GM12892 (cell line): Measurements from ENCODE around the gene GALNT18.

Experiments
- DNase-seq: peaks from one replicate; pipeline ENCODE4 v3.0.0; 2011; ENCODE audit not compliant: insufficient read length
- FAIRE-seq: peaks from 2 replicates; lab custom pipeline; 2011; peaks lifted over from hg19 to GRCh38; lab: Jason Lieb, UNC
- POLR2A ChIP-seq: IDR thresholded peaks from 2 replicates; pipeline ENCODE4 v1.6.1; 2011; ENCODE audit warnings: low read depth, low read length, control low read depth
- POLR2AphosphoS5 ChIP-seq: IDR thresholded peaks from 2 replicates; pipeline ENCODE4 v1.6.1; 2011; ENCODE audit warnings: low read depth, low read length, control low read depth
- TAF1 ChIP-seq: IDR thresholded peaks from 2 replicates; pipeline ENCODE4 v1.6.1; 2011; ENCODE audit warnings: low read depth, mild to moderate bottlenecking, control low read depth, low read length, borderline replicate concordance

GALNT18 gene

DNA sequence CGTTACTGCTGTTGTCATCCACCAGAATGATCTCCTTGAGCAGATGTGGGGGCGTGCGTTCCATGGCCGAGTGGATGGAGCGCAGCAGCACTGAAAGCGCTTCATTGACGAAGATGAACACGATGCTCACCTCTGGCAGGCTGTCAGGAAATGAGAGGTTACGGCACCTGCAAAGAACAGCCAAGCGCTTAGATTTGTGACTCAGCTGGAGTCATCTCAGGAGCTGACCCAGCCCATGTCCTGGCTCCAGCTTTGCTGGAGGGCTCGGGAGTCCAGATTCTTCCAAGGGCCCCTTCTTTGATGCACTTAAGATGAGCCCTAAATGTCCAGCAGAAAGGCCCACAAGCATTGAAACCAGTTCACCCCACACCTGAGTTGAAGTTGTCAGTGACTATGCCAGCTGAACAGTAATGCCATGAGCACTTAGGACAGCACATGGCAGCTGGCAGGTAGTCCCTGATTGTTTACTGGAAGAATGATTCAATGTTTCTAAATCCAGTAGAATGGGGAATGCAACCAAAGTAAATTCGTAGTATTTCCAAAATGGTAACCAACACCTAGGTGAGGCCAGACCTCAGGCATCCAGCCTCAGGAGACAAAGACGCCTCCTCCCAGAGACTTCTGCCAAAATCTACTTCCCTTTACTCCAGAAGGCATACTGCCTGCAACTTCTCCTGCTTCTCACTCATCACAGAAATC, 189.0 kb downstream of the GALNT18 start:
- TF ChIP-seq POLR2AphosphoS5: no peak
- TF ChIP-seq POLR2A: no peak
- no peak for TF ChIP-seq TAF1
- no peak for DNase-seq

DNA sequence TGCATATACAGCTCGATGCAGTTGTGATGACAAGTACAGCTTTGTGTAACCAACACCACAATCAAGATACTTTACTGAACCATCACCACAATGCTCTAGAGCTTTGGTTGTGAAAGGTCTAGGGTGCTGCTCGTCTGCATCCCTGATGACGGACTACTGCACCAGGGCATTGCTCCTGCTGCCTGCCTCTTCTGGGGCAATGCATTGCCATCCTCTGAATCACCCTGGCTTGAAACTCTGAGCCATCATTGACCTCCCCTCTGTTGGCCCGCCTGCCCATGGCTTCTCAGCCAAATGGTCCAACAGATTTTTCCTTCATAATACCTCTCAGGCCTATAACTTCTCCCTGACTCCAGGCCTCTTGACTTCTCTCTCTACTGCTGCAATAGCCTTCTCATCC, 191.4 kb downstream of the GALNT18 start:
- FAIRE-seq (no peak), DNase-seq (no peak)
- TF ChIP-seq POLR2AphosphoS5 (no peak), POLR2A (no peak), TAF1 (no peak)

More for the DNA sequence above, 189.0 kb downstream of the GALNT18 start:
- no peak for FAIRE-seq

DNA sequence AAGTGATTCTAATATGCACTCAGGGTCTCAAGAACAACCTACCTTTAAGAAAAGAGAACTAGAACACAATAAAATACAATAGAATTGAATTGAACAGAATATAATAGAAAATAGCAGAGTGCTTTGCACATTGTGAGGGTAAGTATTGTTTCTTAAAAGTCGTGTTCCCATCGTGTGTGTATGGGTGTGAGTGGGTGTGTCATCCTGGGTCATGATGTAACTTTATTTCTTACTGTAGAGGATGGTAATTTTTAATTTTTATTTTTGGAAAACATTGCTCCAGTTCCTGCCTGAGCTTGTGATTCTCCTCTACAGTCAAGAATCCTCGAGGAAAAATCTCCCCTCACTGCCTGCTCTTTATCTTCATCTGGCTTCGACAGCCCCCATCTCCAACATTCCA, 193.1 kb downstream of the GALNT18 start:
- FAIRE-seq (no peak), DNase-seq (no peak)
- TF ChIP-seq POLR2A: no peak
- no peak for TF ChIP-seq POLR2AphosphoS5
- no peak for TF ChIP-seq TAF1

DNA sequence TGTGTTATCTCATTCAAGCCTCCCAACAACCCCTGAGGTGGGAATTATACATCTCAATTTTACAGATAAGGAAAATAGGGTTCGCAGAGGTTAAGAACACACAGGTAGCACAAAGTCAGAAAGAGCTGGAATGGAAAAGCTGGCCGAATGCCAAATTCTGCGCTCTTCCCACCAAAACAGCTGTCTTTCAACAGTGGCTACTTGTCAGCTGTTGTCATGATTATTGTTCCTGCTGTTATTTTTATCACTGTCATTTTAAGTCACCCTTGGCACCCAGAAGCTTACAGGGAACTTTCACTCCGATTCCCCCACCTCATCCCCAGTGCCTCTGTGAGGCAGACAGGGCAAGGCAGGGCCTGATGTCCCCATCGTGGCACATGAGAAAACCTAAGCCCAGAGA, 194.3 kb downstream of the GALNT18 start:
- TF ChIP-seq POLR2A: no peak
- no peak for TF ChIP-seq POLR2AphosphoS5
- TF ChIP-seq TAF1: no peak
- DNase-seq: no peak
- no peak for FAIRE-seq

DNA sequence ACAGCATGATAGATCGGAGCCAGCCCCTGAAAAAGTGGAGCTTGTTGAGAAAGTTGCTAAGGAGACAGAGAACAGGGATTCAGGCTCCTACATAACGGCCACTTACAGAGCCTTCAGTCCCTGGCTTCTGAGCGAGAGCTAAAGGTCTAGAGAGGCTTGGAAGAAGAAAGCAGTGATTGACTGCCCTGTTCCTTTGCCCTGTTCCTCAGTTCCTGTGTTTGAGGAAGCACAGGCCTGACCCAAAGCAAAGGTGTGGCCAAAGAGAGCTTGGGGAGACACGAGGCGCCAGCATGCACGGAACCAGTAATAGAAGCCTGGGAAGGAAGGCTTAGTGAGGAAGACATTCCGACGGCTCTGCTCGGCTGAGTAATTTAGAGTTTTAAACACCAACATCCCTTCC, 194.7 kb downstream of the GALNT18 start:
- DNase-seq (no peak), FAIRE-seq (no peak)
- TF ChIP-seq POLR2AphosphoS5 (no peak), POLR2A (no peak), TAF1 (no peak)

DNA sequence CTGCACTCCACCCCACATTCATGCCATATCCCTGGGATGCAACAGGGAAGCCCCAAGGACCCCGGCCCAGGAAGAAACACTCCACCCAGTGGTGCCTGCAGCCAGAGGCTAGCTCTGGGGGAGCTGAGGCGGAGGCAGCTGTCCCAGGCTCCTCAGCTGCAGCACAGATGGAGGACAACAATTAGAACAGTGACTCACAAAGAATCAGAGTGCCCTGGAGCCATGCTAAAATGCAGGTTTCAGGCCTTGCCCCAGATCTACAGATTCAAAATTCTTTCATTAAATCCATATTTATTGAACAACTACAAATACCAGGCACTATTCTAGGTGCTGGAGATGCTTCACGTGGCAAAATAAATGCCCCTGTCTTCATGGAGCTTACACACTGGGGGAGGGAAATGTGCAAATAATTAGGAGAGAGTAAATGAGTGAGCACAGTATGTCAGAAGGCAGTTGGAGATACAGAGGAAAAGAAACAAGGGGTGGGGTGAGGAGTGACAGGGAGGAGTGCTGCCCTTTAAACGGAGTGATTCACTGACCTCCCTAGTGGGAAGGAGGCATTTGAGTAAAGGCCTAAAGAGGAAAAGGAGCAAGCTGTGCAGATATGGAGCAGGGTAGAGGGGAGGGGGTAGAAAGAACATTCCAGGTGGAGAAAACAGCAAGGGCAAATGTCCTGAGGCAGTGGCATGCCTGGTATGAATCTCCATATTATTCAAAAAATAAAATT, 195.4 kb downstream of the GALNT18 start:
- no peak for TF ChIP-seq POLR2A
- TF ChIP-seq POLR2AphosphoS5: no peak
- TF ChIP-seq TAF1: no peak
- FAIRE-seq (no peak), DNase-seq (no peak)

DNA sequence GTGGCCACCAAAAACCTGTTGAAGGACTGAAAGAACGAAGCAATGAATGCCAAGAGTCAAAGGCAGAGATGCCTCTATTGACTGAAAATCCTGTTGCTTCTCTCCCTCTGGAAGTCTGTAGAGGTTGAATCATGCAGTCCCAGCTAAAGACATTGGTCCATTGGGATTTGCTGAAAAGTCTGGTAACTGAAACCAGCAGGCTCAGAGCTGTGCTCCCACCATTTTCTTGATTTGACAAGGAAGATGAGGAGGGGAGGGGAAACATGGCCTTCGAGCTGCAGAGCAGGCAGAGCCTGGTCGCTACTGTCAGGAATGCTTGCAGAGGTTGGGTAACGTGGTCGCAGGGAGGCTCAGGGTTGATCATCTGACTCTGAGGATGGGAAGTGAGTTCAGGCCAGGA, 196.0 kb downstream of the GALNT18 start:
- TF ChIP-seq POLR2A (no peak), POLR2AphosphoS5 (no peak), TAF1 (no peak)
- DNase-seq (no peak), FAIRE-seq (no peak)

DNA sequence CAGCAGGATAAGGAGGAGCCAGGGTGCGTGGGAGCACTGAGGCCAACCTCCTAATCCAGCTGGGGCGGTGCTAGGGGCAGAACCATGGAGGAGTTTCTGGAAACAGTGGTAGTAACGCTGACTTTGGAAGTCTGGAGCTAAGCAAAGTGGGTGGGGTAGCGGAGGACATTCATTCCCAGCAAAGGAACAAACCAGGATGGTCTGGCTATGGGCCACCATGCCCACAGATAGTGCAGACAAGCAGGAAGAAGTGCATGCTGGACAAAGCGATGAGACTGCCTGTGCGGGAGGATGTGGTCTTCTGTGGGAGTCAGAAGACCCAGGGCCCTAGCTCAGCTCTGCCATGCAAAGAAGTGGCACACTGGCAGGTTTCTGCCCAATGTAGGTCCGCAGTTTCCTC, 197.1 kb downstream of the GALNT18 start:
- no peak for TF ChIP-seq POLR2A
- TF ChIP-seq TAF1: no peak
- no peak for TF ChIP-seq POLR2AphosphoS5
- DNase-seq: no peak

DNA sequence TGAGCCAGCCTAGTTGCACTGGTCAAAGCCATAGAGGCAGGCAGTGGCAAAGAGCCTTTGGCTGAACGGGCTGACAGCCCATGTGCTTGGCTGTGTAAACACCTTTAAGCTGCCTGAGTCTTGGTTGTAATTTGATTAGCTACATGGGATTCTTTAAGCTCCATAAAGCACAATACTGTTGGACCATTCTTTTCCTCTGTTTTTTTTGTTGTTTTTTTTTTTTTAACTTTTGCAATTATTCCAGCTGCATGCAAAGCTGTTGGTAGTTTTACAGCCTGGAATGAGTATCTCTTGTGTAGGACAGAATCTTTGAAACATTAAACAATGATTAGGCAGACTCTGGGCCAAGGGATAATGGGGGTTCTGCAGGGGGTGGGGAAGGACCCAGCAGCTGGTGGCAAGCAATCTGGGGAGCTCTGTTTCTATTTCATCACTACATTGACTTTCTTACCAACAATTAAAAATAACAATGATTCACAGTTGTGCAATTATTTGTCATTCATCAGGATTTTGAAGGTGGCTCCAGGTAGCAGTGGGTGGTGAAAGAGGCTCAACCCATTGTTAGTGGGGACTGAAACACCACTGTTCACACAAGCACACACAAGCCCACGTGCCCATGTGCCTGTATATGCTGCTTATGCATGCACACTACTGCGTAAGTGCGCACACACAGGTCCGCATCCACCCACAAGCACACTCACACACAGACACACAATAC, 199.2 kb downstream of the GALNT18 start:
- TF ChIP-seq POLR2A (no peak), TAF1 (no peak), POLR2AphosphoS5 (no peak)

More for the DNA sequence above, 197.1 kb downstream of the GALNT18 start:
- FAIRE-seq: no peak

DNA sequence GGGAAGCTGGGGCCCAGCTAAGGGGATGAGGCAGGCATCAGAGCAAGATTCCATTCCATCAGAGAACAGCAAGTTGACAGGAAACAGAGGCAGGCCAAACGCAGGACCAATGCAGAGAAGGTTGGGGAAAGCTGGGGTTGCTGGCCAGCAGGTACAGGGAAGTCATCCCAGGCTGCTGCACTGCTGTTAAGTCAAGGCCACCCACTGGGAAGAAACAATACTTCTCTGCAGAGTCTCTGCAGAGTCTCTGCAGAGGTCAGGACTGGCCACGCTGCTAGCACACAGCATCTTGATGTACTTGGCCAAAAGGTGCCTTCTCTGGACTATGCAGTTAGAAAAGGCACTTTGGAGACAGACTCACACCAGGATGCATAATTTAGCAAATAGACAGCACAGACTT, 200.3 kb downstream of the GALNT18 start:
- DNase-seq: no peak
- no peak for FAIRE-seq
- no peak for TF ChIP-seq POLR2AphosphoS5
- no peak for TF ChIP-seq POLR2A
- TF ChIP-seq TAF1: no peak

More for the DNA sequence above, 199.2 kb downstream of the GALNT18 start:
- DNase-seq (no peak), FAIRE-seq (no peak)

DNA sequence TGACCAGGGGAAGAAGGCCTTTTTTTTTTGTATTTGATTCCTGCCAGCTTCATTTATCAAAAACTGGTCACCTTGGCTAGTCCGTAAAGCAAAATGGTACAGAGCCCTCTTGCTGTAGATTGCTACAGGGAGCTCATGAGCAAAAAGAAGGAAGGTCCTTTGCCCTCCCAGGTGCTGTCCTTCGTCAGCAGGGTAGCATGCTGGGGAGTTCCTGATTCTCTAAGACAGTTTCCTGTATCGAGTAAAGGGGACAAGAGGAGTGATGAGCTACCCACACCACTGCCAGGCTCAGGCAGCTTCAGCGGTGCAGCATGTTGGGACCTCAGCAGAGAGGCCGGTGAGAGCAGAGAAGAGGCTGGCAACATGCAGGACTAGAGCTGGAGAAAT, 200.9 kb downstream of the GALNT18 start:
- DNase-seq (no peak), FAIRE-seq (no peak)
- TF ChIP-seq POLR2AphosphoS5 (no peak), POLR2A (no peak), TAF1 (no peak)

DNA sequence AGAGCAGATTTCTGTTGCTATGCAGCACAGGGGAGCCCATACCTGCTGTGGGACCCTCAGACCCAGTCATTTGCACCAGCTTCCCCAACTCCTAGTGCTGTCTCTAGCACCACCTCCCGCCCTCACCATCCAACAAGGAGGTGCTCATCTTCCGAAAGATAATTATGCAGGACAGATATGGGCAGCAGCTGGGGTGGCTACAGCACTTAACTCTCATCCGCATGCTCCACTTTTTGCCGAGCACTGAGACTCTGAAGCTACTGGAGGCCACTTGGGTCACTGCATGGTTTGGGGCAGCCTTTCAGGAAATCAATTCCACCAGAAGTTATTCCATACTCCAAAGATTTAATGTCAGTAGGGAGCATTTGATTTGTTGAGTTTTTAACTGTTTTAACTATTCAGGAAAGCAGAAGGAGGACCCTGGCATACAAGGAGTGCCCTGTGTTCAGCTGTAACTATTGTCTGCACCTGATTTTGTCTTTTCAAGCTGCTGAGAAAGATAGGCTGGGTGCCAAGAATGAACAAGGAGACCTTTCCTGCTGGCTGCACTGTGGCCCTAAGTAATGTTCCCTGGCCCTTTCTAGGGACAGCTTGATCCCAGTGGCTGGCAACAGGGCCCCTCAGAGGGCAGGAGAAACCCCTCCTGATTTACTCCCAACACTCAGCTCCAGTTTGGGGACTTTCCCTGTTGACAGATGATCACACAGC, 201.5 kb downstream of the GALNT18 start:
- no peak for TF ChIP-seq POLR2A
- TF ChIP-seq POLR2AphosphoS5: no peak
- no peak for TF ChIP-seq TAF1
- no peak for DNase-seq
- no peak for FAIRE-seq
